PC-3 (cell line): Measurements from ENCODE around the gene TRMT61A. TPM values are rescaled to one million over a fixed set of nuclear protein-coding genes. Genes with fewer than 3 reads are reported as not detected.

Experiments
- ATAC-seq: fragments of 200-7000 bp; cut with Tn5 transposase; 2 replicates; pipeline ENCODE4 v1.9.1; 2020; ENCODE audit warnings: mild to moderate bottlenecking, moderate library complexity
- BruUV-seq: library from RNA; stranded (reverse); fragments of 400-500 nt; replicated peaks from 2 replicates; lab custom pipeline; 2021; lab: Mats Ljungman, UMichigan
- CTCF ChIA-PET: fragments of 300-600 bp; sonication (Branson Sonifier 250); formaldehyde crosslinking; loops from one replicate; lab custom pipeline; 2022; ENCODE audit warnings: antibody characterized with exemption; lab: Charles Lee
- POLR2A ChIA-PET: fragments of 300-600 bp; sonication (Branson Sonifier 250); formaldehyde crosslinking; loops from one replicate; lab custom pipeline; 2022; ENCODE audit warnings: antibody characterized with exemption; ENCODE audit not compliant: unreplicated experiment; lab: Charles Lee
- DNase-seq: peaks from one replicate; pipeline ENCODE4 v3.0.0-alpha.2; 2015
- H2AFZ ChIP-seq: fragments of 300-600 bp; sonication (generic); 2 replicates; pipeline ENCODE4 v1.6.0; 2016; ENCODE audit warnings: antibody characterized with exemption, low read length
- H3F3A ChIP-seq: fragments of 300-600 bp; sonication (generic); one replicate; pipeline ENCODE4 v1.6.0; 2017; ENCODE audit warnings: antibody characterized with exemption, low read length, control low read depth, mild to moderate bottlenecking; ENCODE audit not compliant: unreplicated experiment
- H3K27ac ChIP-seq: fragments of 300-600 bp; sonication (generic); 2 replicates; pipeline ENCODE4 v1.5.1; 2016; ENCODE audit warnings: mild to moderate bottlenecking, low read length
- H3K27me3 ChIP-seq: fragments of 300-600 bp; sonication (generic); 2 replicates; pipeline ENCODE4 v1.6.1; 2016; ENCODE audit warnings: low read length, mixed read lengths
- H3K36me3 ChIP-seq: fragments of 300-600 bp; sonication (generic); 2 replicates; pipeline ENCODE4 v1.6.1; 2016; ENCODE audit warnings: low read depth, mixed run types, low read length, mixed read lengths
- H3K4me1 ChIP-seq: fragments of 300-600 bp; sonication (generic); 2 replicates; pipeline ENCODE4 v1.5.1; 2016; ENCODE audit warnings: low read length; ENCODE audit not compliant: insufficient read depth
- H3K4me2 ChIP-seq: fragments of 300-600 bp; sonication (generic); 2 replicates; pipeline ENCODE4 v1.6.0; 2016; ENCODE audit warnings: low read length
- H3K4me3 ChIP-seq: fragments of 300-600 bp; sonication (generic); 2 replicates; pipeline ENCODE4 v1.5.1; 2016; ENCODE audit warnings: mild to moderate bottlenecking, low read length, mixed read lengths
- H3K79me2 ChIP-seq: fragments of 300-600 bp; sonication (generic); 2 replicates; pipeline ENCODE4 v1.6.1; 2017; ENCODE audit warnings: low read length, mixed read lengths
- H3K9ac ChIP-seq: fragments of 300-600 bp; sonication (generic); 2 replicates; pipeline ENCODE4 v1.6.0; 2016; ENCODE audit warnings: mild to moderate bottlenecking, low read length
- H3K9me2 ChIP-seq: fragments of 300-600 bp; sonication (generic); replicated peaks from 2 replicates; pipeline ENCODE4 v1.6.1; 2016; ENCODE audit warnings: mixed run types, low read length, mixed read lengths
- H3K9me3 ChIP-seq: fragments of 300-600 bp; sonication (generic); 2 replicates; pipeline ENCODE4 v1.6.1; 2016; ENCODE audit warnings: low read length, mixed read lengths
- H4K20me1 ChIP-seq: fragments of 300-600 bp; sonication (generic); 2 replicates; pipeline ENCODE4 v1.6.1; 2016; ENCODE audit warnings: low read length, mixed read lengths
- EZH2 ChIP-seq: fragments of 300-600 bp; sonication (generic); IDR thresholded peaks from one replicate; pipeline ENCODE4 v1.6.1; 2017; ENCODE audit warnings: antibody characterized with exemption, mild to moderate bottlenecking, low read length; ENCODE audit not compliant: unreplicated experiment
- EZH2phosphoT487 ChIP-seq: fragments of 300-600 bp; sonication (generic); IDR thresholded peaks from 2 replicates; pipeline ENCODE4 v1.6.1; 2018; ENCODE audit warnings: mild to moderate bottlenecking, antibody characterized with exemption, low read length, borderline replicate concordance
- intact Hi-C: fragments of 100-400 bp; cut with micrococcal nuclease; formaldehyde crosslinking; loops from 2 replicates; pipeline ENCODE4 v1.9.0; 2023
- total RNA-seq: library from RNA; depleted of rRNA; stranded (reverse); fragments of >200 nt; gene quantifications from 2 replicates; pipeline ENCODE4 v1.2.3, GENCODE V29; 2014
- TF ChIP-seq, protein P1 (sequence below): fragments of 300-600 bp; sonication (generic); conservative IDR thresholded peaks from 2 replicates; pipeline ENCODE4 v1.5.1; 2017; ENCODE audit warnings: antibody characterized with exemption, low read depth, mild to moderate bottlenecking, low read length

The TRMT61A gene
- total RNA-seq, 1 experiment from 2014 or later = 51.2 TPM

DNA sequence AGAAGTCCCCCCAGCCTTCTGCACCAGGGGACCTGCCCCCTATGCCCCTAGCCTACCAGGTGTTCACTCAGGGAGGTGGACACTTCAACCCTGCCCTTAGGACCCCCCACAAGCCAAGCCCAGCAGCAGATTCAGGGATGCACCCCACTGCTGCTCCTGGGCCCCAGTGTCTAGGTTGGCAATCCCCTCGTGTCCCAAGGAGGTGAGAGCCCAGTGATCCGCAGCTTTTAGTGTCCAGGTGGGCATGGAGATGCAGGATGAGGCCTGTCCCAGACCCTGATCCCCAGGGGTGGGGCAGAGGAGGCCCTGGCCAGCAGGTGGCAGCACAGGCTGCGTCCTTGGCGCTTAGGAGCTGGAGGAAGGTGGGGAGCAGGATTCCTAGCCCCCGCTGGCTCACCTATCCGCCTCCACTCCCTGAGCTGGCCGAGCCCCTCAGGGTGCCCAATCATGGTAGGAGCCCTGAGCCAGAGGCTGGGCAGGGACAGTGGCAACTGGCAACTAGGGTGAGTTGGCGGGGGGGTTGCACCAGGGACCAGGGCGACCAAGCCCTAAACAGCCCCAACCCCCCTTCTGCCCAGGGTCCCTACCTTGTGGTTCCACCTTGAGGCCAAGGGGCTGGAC lies 10.5 kb upstream of the TRMT61A start:
- DNase-seq (peak; percentile 71), ATAC-seq (peak; percentile 35)
- no peak overlapping the region for H3K4me2 ChIP-seq
- no peak overlapping the region for H3K27ac ChIP-seq
- H4K20me1 ChIP-seq = peaks cover 7% of the 10 kb centered on the region; the same call in 1 of the 2 replicates
- H3K4me3 ChIP-seq = no peak overlapping the region
- no peak overlapping the region for H2AFZ ChIP-seq
- H3K9me2 ChIP-seq = no peaks in the 10 kb centered on the region
- peaks cover 9% of the 10 kb centered on the region for H3K4me1 ChIP-seq
- no peaks in the 10 kb centered on the region for H3K27me3 ChIP-seq
- no peak for TF ChIP-seq EZH2phosphoT487
- TF ChIP-seq, protein P1, sequence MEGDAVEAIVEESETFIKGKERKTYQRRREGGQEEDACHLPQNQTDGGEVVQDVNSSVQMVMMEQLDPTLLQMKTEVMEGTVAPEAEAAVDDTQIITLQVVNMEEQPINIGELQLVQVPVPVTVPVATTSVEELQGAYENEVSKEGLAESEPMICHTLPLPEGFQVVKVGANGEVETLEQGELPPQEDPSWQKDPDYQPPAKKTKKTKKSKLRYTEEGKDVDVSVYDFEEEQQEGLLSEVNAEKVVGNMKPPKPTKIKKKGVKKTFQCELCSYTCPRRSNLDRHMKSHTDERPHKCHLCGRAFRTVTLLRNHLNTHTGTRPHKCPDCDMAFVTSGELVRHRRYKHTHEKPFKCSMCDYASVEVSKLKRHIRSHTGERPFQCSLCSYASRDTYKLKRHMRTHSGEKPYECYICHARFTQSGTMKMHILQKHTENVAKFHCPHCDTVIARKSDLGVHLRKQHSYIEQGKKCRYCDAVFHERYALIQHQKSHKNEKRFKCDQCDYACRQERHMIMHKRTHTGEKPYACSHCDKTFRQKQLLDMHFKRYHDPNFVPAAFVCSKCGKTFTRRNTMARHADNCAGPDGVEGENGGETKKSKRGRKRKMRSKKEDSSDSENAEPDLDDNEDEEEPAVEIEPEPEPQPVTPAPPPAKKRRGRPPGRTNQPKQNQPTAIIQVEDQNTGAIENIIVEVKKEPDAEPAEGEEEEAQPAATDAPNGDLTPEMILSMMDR = peak; percentile 97
- ChIA-PET POLR2A (no interaction called here), CTCF (interaction anchor here (0.6 to 2.0 kb wide), 4 partner anchors 22 to 40 kb away, joined by 3 to 7 read pairs (median 4); no protein-coding TSS in a partner anchor)
- BruUV-seq = no TSS peak
- no peak overlapping the region for H3K9ac ChIP-seq
- H3F3A ChIP-seq = no peaks in the 10 kb centered on the region
- H3K36me3 ChIP-seq = no peaks in the 10 kb centered on the region
- no peaks in the 10 kb centered on the region for H3K9me3 ChIP-seq
- 0 out of 2 replicates have a peak, but pooled peaks cover 4% of the 10 kb centered on the region for H3K79me2 ChIP-seq
- intact Hi-C loops = no loop called here

DNA sequence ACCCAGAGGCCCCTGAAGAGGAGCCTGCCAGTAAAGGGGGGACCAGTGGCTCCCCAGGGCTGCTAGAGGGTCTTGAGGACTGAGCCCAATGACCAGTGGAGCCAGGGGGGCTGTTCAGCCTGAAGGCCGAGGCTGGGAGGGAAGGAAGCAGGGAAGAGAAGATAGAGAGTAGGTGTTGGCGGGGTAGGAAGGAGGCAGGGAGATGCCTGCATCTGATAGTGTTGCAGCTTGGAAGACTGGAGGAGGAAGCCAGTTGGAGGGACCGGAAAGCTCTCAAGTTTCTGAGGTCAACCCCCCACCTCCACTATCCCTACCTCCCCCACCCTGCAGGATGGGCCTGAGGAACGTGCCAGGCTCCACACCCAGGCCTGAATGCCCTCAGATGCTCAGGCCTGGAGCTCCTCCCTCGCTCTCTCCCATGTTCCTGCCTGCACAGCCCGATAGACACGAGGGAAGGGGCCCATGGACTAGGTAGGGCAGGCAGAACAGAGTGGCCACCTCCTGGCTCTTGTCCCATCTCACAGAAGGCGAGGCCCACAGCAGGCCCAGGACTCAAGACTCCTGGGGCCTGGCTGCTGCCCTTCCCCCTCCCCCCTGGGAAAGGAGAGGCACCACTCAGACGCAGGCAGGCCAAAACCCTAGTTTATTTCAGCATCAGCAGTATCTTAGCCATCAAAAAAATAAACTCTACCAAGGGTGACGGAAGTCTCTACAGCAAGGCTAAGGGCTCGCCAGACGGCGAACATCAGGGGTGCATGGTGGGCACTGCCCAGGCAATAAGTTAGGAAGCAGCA lies 9.8 kb upstream of the TRMT61A start:
- H3K79me2 ChIP-seq = 0 out of 2 replicates have a peak, but pooled peaks cover 4% of the 10 kb centered on the region
- H3K9me3 ChIP-seq = no peaks in the 10 kb centered on the region
- peaks cover 9% of the 10 kb centered on the region for H3K4me1 ChIP-seq
- no peaks in the 10 kb centered on the region for H3F3A ChIP-seq
- H3K27ac ChIP-seq = no peak overlapping the region
- H4K20me1 ChIP-seq = peaks cover 7% of the 10 kb centered on the region; the same call in 1 of the 2 replicates
- CTCF ChIA-PET = interaction anchor here (0.6 to 2.0 kb wide), 4 partner anchors 21 to 39 kb away, joined by 3 to 7 read pairs (median 4); no protein-coding TSS in a partner anchor
- POLR2A ChIA-PET = interaction anchor here (0.6 kb wide), 1 partner anchor 13 kb away, joined by 3 read pairs; no protein-coding TSS in a partner anchor
- H3K36me3 ChIP-seq = no peaks in the 10 kb centered on the region
- H3K4me3 ChIP-seq = no peak overlapping the region
- H3K9ac ChIP-seq = no peak overlapping the region
- H3K9me2 ChIP-seq = no peaks in the 10 kb centered on the region
- TF ChIP-seq, protein P1 = no peak
- TF ChIP-seq EZH2 = no peak
- no peak for TF ChIP-seq EZH2phosphoT487
- H3K4me2 ChIP-seq = no peak overlapping the region
- DNase-seq (no peak), ATAC-seq (no peak)
- no peaks in the 10 kb centered on the region for H3K27me3 ChIP-seq
- no TSS peak for BruUV-seq
- H2AFZ ChIP-seq = no peak overlapping the region
- intact Hi-C loops = no loop called here
